RWPE2 (cell line): Measurements from ENCODE around the gene HTR3B.
A peak's percentile ranks its signal among the peaks of the same experiment; 100 is the strongest.

Experiments used
- ATAC-seq: fragments of 200-7000 bp; cut with Tn5 transposase; 3 replicates; pipeline ENCODE4 v1.9.1; 2021; ENCODE audit warnings: low read depth
- DNase-seq: peaks from one replicate; pipeline ENCODE4 v3.0.0-alpha.2; 2020; ENCODE audit warnings: low spot score
- H3K27ac ChIP-seq: fragments of 450-650 bp; 2 replicates; pipeline ENCODE4 v1.5.1; 2017; ENCODE audit warnings: mild to moderate bottlenecking; ENCODE audit not compliant: poor library complexity, severe bottlenecking
- H3K27me3 ChIP-seq: fragments of 250-450 bp; sonication (Bioruptor Pico); 2 replicates; pipeline ENCODE4 v1.5.1; 2021; ENCODE audit warnings: mild to moderate bottlenecking, moderate library complexity; ENCODE audit not compliant: insufficient read depth, poor library complexity, severe bottlenecking
- H3K36me3 ChIP-seq: fragments of 250-450 bp; sonication (Bioruptor Pico); 2 replicates; pipeline ENCODE4 v1.5.1; 2020; ENCODE audit warnings: low read depth, mild to moderate bottlenecking, moderate library complexity
- H3K4me1 ChIP-seq: fragments of 250-450 bp; sonication (Bioruptor Pico); 2 replicates; pipeline ENCODE4 v1.5.1; 2021; ENCODE audit warnings: mild to moderate bottlenecking, moderate library complexity; ENCODE audit not compliant: insufficient read depth, poor library complexity, severe bottlenecking
- H3K4me3 ChIP-seq: fragments of 250-450 bp; sonication (Bioruptor Pico); 2 replicates; pipeline ENCODE4 v1.5.1; 2021; ENCODE audit warnings: mild to moderate bottlenecking, moderate library complexity; ENCODE audit not compliant: severe bottlenecking
- H3K9me3 ChIP-seq: fragments of 250-450 bp; sonication (Bioruptor Pico); 2 replicates; pipeline ENCODE4 v1.5.1; 2021; ENCODE audit warnings: mild to moderate bottlenecking, moderate library complexity; ENCODE audit not compliant: severe bottlenecking
- TF ChIP-seq, protein P1 (sequence below): fragments of 450-650 bp; IDR thresholded peaks from one replicate; pipeline ENCODE4 v1.5.1; 2017; ENCODE audit warnings: mild to moderate bottlenecking, moderate library complexity; ENCODE audit not compliant: poor library complexity, severe bottlenecking

The HTR3B gene

DNA sequence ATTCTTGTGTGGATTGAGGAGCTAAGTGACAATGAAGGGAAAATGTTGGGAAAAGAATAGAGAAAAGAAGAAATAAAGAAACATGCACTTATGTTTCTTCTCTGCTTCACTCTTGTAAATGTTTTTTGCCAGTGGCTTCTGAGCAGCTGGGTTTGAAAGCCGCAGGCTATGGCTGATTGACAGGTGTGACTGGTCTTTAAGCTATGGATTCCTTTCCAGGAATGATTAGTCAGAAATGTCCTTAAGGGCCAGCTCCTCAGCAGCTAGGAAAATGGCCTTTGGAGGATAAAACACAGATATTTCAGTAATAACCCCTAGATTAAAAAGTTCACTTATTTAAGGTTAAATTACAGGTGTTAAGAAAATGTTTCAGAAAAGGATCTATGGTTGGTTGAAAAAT is 22.7 kb upstream of the HTR3B start:
- TF ChIP-seq, protein P1, sequence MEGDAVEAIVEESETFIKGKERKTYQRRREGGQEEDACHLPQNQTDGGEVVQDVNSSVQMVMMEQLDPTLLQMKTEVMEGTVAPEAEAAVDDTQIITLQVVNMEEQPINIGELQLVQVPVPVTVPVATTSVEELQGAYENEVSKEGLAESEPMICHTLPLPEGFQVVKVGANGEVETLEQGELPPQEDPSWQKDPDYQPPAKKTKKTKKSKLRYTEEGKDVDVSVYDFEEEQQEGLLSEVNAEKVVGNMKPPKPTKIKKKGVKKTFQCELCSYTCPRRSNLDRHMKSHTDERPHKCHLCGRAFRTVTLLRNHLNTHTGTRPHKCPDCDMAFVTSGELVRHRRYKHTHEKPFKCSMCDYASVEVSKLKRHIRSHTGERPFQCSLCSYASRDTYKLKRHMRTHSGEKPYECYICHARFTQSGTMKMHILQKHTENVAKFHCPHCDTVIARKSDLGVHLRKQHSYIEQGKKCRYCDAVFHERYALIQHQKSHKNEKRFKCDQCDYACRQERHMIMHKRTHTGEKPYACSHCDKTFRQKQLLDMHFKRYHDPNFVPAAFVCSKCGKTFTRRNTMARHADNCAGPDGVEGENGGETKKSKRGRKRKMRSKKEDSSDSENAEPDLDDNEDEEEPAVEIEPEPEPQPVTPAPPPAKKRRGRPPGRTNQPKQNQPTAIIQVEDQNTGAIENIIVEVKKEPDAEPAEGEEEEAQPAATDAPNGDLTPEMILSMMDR, result no peak

DNA sequence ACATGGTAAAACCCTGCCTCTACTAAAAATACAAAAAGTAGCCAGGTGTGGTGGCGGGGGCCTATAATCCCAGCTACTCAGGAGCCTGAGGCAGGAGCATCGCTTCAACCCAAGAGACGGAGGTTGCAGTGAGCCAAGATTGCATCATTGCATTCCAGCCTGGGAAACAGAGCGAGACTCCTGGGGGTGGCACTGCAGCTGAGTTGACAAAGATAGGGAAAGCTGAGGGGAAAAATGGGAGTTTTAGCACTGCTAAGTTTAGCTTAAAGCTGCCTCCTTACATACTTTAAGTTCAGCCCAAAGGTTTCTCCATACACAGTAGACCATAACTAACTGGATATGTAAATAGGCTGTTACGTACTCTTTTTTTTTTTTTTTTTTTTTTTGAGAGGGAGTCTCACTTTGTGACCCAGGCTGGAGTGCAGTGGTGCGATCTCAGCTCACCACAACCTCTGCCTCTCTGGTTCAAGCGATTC is 20.2 kb upstream of the HTR3B start:
- DNase-seq (no peak), ATAC-seq (no peak)
- Histone ChIP-seq H3K36me3 (no peaks in the 10 kb centered on the region), H3K4me1 (no peaks in the 10 kb centered on the region), H3K27me3 (no peaks in the 10 kb centered on the region), H3K27ac (no peak overlapping the region), H3K4me3 (no peak overlapping the region), H3K9me3 (no peaks in the 10 kb centered on the region)
- TF ChIP-seq, protein P1, result no peak

More for the DNA sequence above, 22.7 kb upstream of the HTR3B start:
- Histone ChIP-seq H3K27me3 (no peaks in the 10 kb centered on the region), H3K27ac (no peak overlapping the region), H3K4me3 (no peak overlapping the region), H3K9me3 (no peaks in the 10 kb centered on the region), H3K4me1 (no peaks in the 10 kb centered on the region), H3K36me3 (no peaks in the 10 kb centered on the region)
- ATAC-seq (peak; percentile 58; the same call in 2 of the 3 replicates), DNase-seq (no peak)

DNA sequence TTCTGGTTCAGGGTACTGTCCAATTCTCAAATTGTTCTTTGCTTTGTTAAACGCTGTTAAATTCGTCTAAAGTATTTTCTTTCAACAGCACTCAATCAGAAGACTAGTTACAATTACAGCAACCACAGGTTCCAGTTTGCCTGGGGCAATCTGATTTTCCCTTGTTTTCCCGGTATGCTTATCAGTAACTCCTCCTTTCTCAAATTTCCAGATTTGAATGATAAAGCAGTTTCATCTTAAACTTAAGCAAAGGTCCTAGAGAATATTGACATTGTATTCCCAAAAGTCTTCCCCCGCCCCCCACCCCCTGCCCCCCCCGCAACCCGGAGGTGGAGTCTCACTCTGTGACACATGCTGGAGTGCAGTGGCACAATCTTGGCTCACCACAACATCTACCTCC is 18.7 kb upstream of the HTR3B start:
- no peak for DNase-seq
- Histone ChIP-seq H3K9me3 (no peaks in the 10 kb centered on the region), H3K36me3 (no peaks in the 10 kb centered on the region), H3K4me1 (no peaks in the 10 kb centered on the region), H3K27me3 (no peaks in the 10 kb centered on the region), H3K4me3 (no peak overlapping the region), H3K27ac (no peak overlapping the region)
- ATAC-seq, result no peak
- TF ChIP-seq, protein P1, result no peak

DNA sequence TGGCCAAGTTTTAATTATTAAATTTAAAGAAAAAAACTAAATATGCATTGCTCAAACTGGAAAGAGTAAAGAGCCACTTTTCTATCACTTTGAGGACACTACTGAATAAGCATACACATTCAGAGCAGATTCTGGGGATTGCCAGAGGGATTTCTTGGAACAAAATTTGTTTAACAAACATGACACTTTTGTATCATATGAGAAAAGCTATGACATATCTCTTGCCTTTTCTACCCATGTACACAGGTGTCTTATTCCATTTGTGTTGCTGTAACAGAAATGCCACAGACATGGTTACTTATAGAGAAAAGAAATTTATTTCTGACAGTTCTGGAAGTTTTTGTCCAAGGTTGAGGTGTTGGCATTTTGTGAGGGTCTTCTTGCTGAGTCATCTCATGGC is 15.7 kb upstream of the HTR3B start:
- TF ChIP-seq, protein P1, result no peak
- no peaks in the 10 kb centered on the region for H3K4me1 ChIP-seq
- H3K27ac ChIP-seq, result no peak overlapping the region
- no peaks in the 10 kb centered on the region for H3K9me3 ChIP-seq
- ATAC-seq (no peak), DNase-seq (no peak)
- H3K36me3 ChIP-seq, result no peaks in the 10 kb centered on the region
- no peaks in the 10 kb centered on the region for H3K27me3 ChIP-seq
- H3K4me3 ChIP-seq, result no peak overlapping the region

GRCh38 chr11:113894421-113894996 is 10.1 kb upstream of the HTR3B start:
- Histone ChIP-seq H3K27ac (no peak overlapping the region), H3K4me3 (no peak overlapping the region), H3K4me1 (no peaks in the 10 kb centered on the region), H3K27me3 (no peaks in the 10 kb centered on the region), H3K9me3 (no peaks in the 10 kb centered on the region), H3K36me3 (no peaks in the 10 kb centered on the region)
- no peak for ATAC-seq
- no peak for DNase-seq
- TF ChIP-seq, protein P1, result no peak
